WERI-Rb-1 (cell line): Measurements from ENCODE around the gene ZBTB20.

ENCODE experiments used
- DNase-seq: peaks from one replicate; pipeline ENCODE4 v3.0.0-alpha.2; 2020
- H3K27ac ChIP-seq: fragments of 250-450 bp; sonication (Bioruptor Pico); 2 replicates; pipeline ENCODE4 v1.5.1; 2020; ENCODE audit warnings: mild to moderate bottlenecking, moderate library complexity
- H3K27me3 ChIP-seq: fragments of 250-450 bp; sonication (Bioruptor Pico); 2 replicates; pipeline ENCODE4 v1.5.1; 2021; ENCODE audit warnings: mild to moderate bottlenecking, low read depth, moderate library complexity; ENCODE audit not compliant: insufficient read depth, severe bottlenecking
- H3K36me3 ChIP-seq: fragments of 250-450 bp; sonication (Bioruptor Pico); 2 replicates; pipeline ENCODE4 v1.5.1; 2020; ENCODE audit warnings: mild to moderate bottlenecking, moderate library complexity
- H3K4me3 ChIP-seq: 2 replicates; pipeline ENCODE4 v1.5.1; 2011; ENCODE audit warnings: low read depth, mild to moderate bottlenecking, control low read depth, low read length
- H3K9me3 ChIP-seq: fragments of 250-450 bp; sonication (Bioruptor Pico); 2 replicates; pipeline ENCODE4 v1.5.1; 2021; ENCODE audit warnings: mild to moderate bottlenecking, moderate library complexity; ENCODE audit not compliant: severe bottlenecking
- CTCF ChIP-seq: IDR thresholded peaks from 2 replicates; pipeline ENCODE4 v1.5.1; 2011; ENCODE audit warnings: low read depth, mild to moderate bottlenecking, control low read depth, inconsistent platforms, low read length

ZBTB20 gene

GRCh38 chr3:114299421-114299820 lies 847.7 kb downstream of the ZBTB20 start:
- no peaks in the 10 kb centered on the region for H3K36me3 ChIP-seq
- no peak overlapping the region for H3K4me3 ChIP-seq
- H3K27ac ChIP-seq = no peak overlapping the region
- peak; percentile 54 for DNase-seq
- peak; percentile 62 for TF ChIP-seq CTCF
- peaks cover 18% of the 10 kb centered on the region for H3K27me3 ChIP-seq
- no peaks in the 10 kb centered on the region for H3K9me3 ChIP-seq

GRCh38 chr3:114295946-114296345 lies 851.1 kb downstream of the ZBTB20 start:
- Histone ChIP-seq H3K9me3 (no peaks in the 10 kb centered on the region), H3K27me3 (peaks cover 10% of the 10 kb centered on the region), H3K36me3 (no peaks in the 10 kb centered on the region), H3K4me3 (no peak overlapping the region), H3K27ac (no peak overlapping the region)
- no peak for TF ChIP-seq CTCF
- DNase-seq = no peak

GRCh38 chr3:114294940-114295480 lies 852.1 kb downstream of the ZBTB20 start:
- no peak for TF ChIP-seq CTCF
- peaks cover 13% of the 10 kb centered on the region for H3K27me3 ChIP-seq
- H3K27ac ChIP-seq = no peak overlapping the region
- no peaks in the 10 kb centered on the region for H3K9me3 ChIP-seq
- no peak overlapping the region for H3K4me3 ChIP-seq
- no peaks in the 10 kb centered on the region for H3K36me3 ChIP-seq
- DNase-seq = no peak

GRCh38 chr3:114293838-114294535 lies 853.1 kb downstream of the ZBTB20 start, which contains the start of gene TIGIT:
Gene TIGIT, plus strand, starts transcription at chr3:114294028. Its CDS starts 34 bp downstream, at chr3:114294062.
- no peak for DNase-seq
- Histone ChIP-seq H3K27ac (no peak within 1 kb of the TSS), H3K36me3 (no peaks in the 10 kb centered on the region), H3K27me3 (peaks cover 12% of the 10 kb centered on the region), H3K4me3 (no peak within 1 kb of the TSS), H3K9me3 (no peaks in the 10 kb centered on the region)
- no peak for TF ChIP-seq CTCF

GRCh38 chr3:114290911-114291901 lies 855.9 kb downstream of the ZBTB20 start:
- TF ChIP-seq CTCF = peak; percentile 83
- Histone ChIP-seq H3K36me3 (no peaks in the 10 kb centered on the region), H3K27me3 (peaks cover 7% of the 10 kb centered on the region), H3K27ac (no peak overlapping the region), H3K4me3 (no peak overlapping the region), H3K9me3 (no peaks in the 10 kb centered on the region)
- DNase-seq = peak; percentile 82
